ENCODE results near the gene TNNC2.
"Not testable (repeated sequence)": the region's sequence is repeated elsewhere in the genome, so short reads cannot be mapped to it uniquely, and the experiment has no call there.

Gene TNNC2

GRCh38 chr20:45827030-45827652 lies at the start of gene TNNC2:
Gene TNNC2 (minus strand): TSS chr20:45827312. CDS start chr20:45827248, 64 bp downstream.
- Histone ChIP-seq H3K27me3 (ENCODE audit: low read depth) (no peaks in the 10 kb centered on the region), H3K4me1 (peaks cover 5% of the 10 kb centered on the region; the same call in 1 of the 2 replicates), H3K36me3 (replicated peaks) (no peaks in the 10 kb centered on the region), H3K4me3 (no peak within 1 kb of the TSS), H3K9me3 (no peaks in the 10 kb centered on the region)
- DNase-seq (ENCODE audit: low spot score in 2 of 2), result no peak
- in situ Hi-C loops (cut with MboI; ENCODE audit: low sequenced_read_pairs), result no loop called here

- H3K4me3 ChIP-seq, result no peak overlapping the region
- H3K9me3 ChIP-seq, result no peaks in the 10 kb centered on the region
- H3K4me1 ChIP-seq, result no peaks in the 10 kb centered on the region
- in situ Hi-C loops (cut with MboI; ENCODE audit: low sequenced_read_pairs), result no loop called here
- DNase-seq (ENCODE audit: low spot score in 2 of 2), result no peak
- peaks cover 2% of the 10 kb centered on the region; the same call in 1 of the 2 replicates for H3K36me3 ChIP-seq (replicated peaks)
- no peaks in the 10 kb centered on the region for H3K27me3 ChIP-seq (ENCODE audit: low read depth)
Measured at GRCh38 chr20:45874576-45874975, 47.5 kb upstream of the TNNC2 start.

GRCh38 chr20:45874104-45874481 lies 47.0 kb upstream of the TNNC2 start:
- H3K27me3 ChIP-seq (ENCODE audit: low read depth); in situ Hi-C loops (cut with MboI; ENCODE audit: low sequenced_read_pairs); H3K9me3 ChIP-seq; H3K36me3 ChIP-seq (replicated peaks); H3K4me3 ChIP-seq; H3K4me1 ChIP-seq; DNase-seq (ENCODE audit: low spot score in 2 of 2): not testable (repeated sequence)

GRCh38 chr20:45873409-45874103 lies 46.4 kb upstream of the TNNC2 start:
- Histone ChIP-seq H3K4me1 (no peaks in the 10 kb centered on the region), H3K9me3 (no peaks in the 10 kb centered on the region), H3K4me3 (no peak overlapping the region), H3K27me3 (ENCODE audit: low read depth) (no peaks in the 10 kb centered on the region), H3K36me3 (replicated peaks) (peaks cover 2% of the 10 kb centered on the region; the same call in 1 of the 2 replicates)
- no peak for DNase-seq (ENCODE audit: low spot score in 2 of 2)
- in situ Hi-C loops (cut with MboI; ENCODE audit: low sequenced_read_pairs), result no loop called here

GRCh38 chr20:45872626-45873025 lies 45.5 kb upstream of the TNNC2 start:
- in situ Hi-C loops (cut with MboI; ENCODE audit: low sequenced_read_pairs), result no loop called here
- peaks cover 2% of the 10 kb centered on the region; the same call in 1 of the 2 replicates for H3K36me3 ChIP-seq (replicated peaks)
- no peak for DNase-seq (ENCODE audit: low spot score in 2 of 2)
- H3K4me3 ChIP-seq, result no peak overlapping the region
- H3K27me3 ChIP-seq (ENCODE audit: low read depth), result no peaks in the 10 kb centered on the region
- no peaks in the 10 kb centered on the region for H3K4me1 ChIP-seq
- H3K9me3 ChIP-seq, result no peaks in the 10 kb centered on the region

GRCh38 chr20:45867819-45868176 lies 40.7 kb upstream of the TNNC2 start:
- Histone ChIP-seq H3K4me1 (peaks cover 12% of the 10 kb centered on the region), H3K4me3 (no peak overlapping the region), H3K27me3 (ENCODE audit: low read depth) (no peaks in the 10 kb centered on the region), H3K9me3 (no peaks in the 10 kb centered on the region), H3K36me3 (replicated peaks) (no peaks in the 10 kb centered on the region)
- no peak for DNase-seq (ENCODE audit: low spot score in 2 of 2)
- in situ Hi-C loops (cut with MboI; ENCODE audit: low sequenced_read_pairs), result no loop called here

- H3K36me3 ChIP-seq (replicated peaks), result no peaks in the 10 kb centered on the region
- peaks cover 12% of the 10 kb centered on the region for H3K4me1 ChIP-seq
- no peaks in the 10 kb centered on the region for H3K27me3 ChIP-seq (ENCODE audit: low read depth)
- H3K9me3 ChIP-seq, result no peaks in the 10 kb centered on the region
- no peak overlapping the region for H3K4me3 ChIP-seq
- in situ Hi-C loops (cut with MboI; ENCODE audit: low sequenced_read_pairs), result no loop called here
- no peak for DNase-seq (ENCODE audit: low spot score in 2 of 2)
Measured at GRCh38 chr20:45867136-45867818, 40.2 kb upstream of the TNNC2 start.

GRCh38 chr20:45866454-45866853 lies 39.3 kb upstream of the TNNC2 start:
- DNase-seq (ENCODE audit: low spot score in 2 of 2), result no peak
- Histone ChIP-seq H3K36me3 (replicated peaks) (no peaks in the 10 kb centered on the region), H3K9me3 (no peaks in the 10 kb centered on the region), H3K4me3 (no peak overlapping the region), H3K4me1 (peaks cover 12% of the 10 kb centered on the region), H3K27me3 (ENCODE audit: low read depth) (no peaks in the 10 kb centered on the region)
- in situ Hi-C loops (cut with MboI; ENCODE audit: low sequenced_read_pairs), result no loop called here

- DNase-seq (ENCODE audit: low spot score in 2 of 2), result peak in 1 of 2 experiments; percentile 26
- in situ Hi-C loops (cut with MboI; ENCODE audit: low sequenced_read_pairs), result no loop called here
Measured at GRCh38 chr20:45863543-45864470, 36.7 kb upstream of the TNNC2 start.

GRCh38 chr20:45861221-45862075 lies 34.3 kb upstream of the TNNC2 start:
- Histone ChIP-seq H3K9me3 (no peaks in the 10 kb centered on the region), H3K27me3 (ENCODE audit: low read depth) (no peaks in the 10 kb centered on the region), H3K4me3 (no peak overlapping the region), H3K36me3 (replicated peaks) (no peaks in the 10 kb centered on the region), H3K4me1 (peaks cover 25% of the 10 kb centered on the region)
- in situ Hi-C loops (cut with MboI; ENCODE audit: low sequenced_read_pairs), result no loop called here
- peak in 1 of 2 experiments; percentile 49 for DNase-seq (ENCODE audit: low spot score in 2 of 2)

More at GRCh38 chr20:45863543-45864470, 36.7 kb upstream of the TNNC2 start:
- H3K4me3 ChIP-seq, result no peak overlapping the region
- H3K27me3 ChIP-seq (ENCODE audit: low read depth), result no peaks in the 10 kb centered on the region
- peaks cover 13% of the 10 kb centered on the region for H3K4me1 ChIP-seq
- no peaks in the 10 kb centered on the region for H3K36me3 ChIP-seq (replicated peaks)
- no peaks in the 10 kb centered on the region for H3K9me3 ChIP-seq

GRCh38 chr20:45860560-45861220 lies 33.6 kb upstream of the TNNC2 start:
- no peak overlapping the region for H3K4me3 ChIP-seq
- no peaks in the 10 kb centered on the region for H3K9me3 ChIP-seq
- no peak for DNase-seq (ENCODE audit: low spot score in 2 of 2)
- H3K36me3 ChIP-seq (replicated peaks), result no peaks in the 10 kb centered on the region
- peaks cover 21% of the 10 kb centered on the region for H3K4me1 ChIP-seq
- in situ Hi-C loops (cut with MboI; ENCODE audit: low sequenced_read_pairs), result no loop called here
- H3K27me3 ChIP-seq (ENCODE audit: low read depth), result no peaks in the 10 kb centered on the region

GRCh38 chr20:45859916-45860315 lies 32.8 kb upstream of the TNNC2 start:
- H3K9me3 ChIP-seq, result no peaks in the 10 kb centered on the region
- in situ Hi-C loops (cut with MboI; ENCODE audit: low sequenced_read_pairs), result no loop called here
- no peak for DNase-seq (ENCODE audit: low spot score in 2 of 2)
- 0 out of 2 replicates have a peak, but pooled peaks cover 3% of the 10 kb centered on the region for H3K36me3 ChIP-seq (replicated peaks)
- H3K4me3 ChIP-seq, result no peak overlapping the region
- H3K4me1 ChIP-seq, result peaks cover 17% of the 10 kb centered on the region
- H3K27me3 ChIP-seq (ENCODE audit: low read depth), result no peaks in the 10 kb centered on the region

Measured in HAP-1 (cell line).